ENCODE results near the gene GLYR1. TPM values are rescaled to one million over a fixed set of nuclear protein-coding genes. Genes with fewer than 3 reads are reported as not detected.

The GLYR1 gene
- total RNA-seq, 1 donor from 2014 or later = 42.7 TPM

DNA sequence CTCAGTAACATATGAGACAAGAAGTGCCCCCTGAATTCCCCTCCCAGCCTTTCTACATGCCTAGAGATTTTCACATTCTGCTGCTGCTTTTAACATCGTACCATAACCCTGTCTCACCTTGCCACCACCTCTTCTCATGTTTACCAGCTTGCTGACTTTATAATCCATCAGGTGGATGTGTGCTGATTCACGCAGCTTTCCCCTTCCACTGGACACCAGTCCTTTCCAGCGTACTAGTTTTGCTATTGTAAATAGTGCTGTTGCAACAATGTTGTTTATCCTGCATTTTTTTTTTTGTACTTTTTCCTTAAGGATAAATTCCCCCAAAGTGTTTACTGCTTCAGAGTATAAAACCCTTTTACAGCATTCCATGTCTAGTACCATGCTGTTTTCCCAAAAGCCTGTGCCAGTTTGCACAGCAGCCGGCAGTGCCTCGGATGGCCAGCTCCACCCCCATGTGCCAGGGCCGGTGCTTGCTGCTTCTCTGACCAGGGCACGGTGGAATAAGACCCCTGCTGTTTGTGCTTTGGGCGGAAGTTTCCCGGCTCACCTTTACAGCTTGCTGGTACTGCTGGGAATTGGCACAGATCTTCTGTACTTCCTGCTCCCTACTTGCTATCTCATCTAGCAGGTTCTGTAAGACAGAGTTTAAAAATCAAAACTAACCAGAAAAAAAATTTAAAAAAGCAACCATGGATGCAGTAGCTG, 41.5 kb upstream of the GLYR1 start:
- Histone ChIP-seq H3K4me3 (ENCODE audit: low read depth, low read length) (no peak overlapping the region), H3K27me3 (ENCODE audit: control insufficient read depth, insufficient read depth, low read length) (no peaks in the 10 kb centered on the region), H3K36me3 (ENCODE audit: control insufficient read depth, insufficient read depth, low read length) (peaks cover 6% of the 10 kb centered on the region)
- no peak for TF ChIP-seq CTCF (IDR thresholded peaks at IDR 0.05; ENCODE audit: insufficient read depth, low read length, poor library complexity, severe bottlenecking)
- DNase-seq (ENCODE audit: low read depth) = no peak

- DNase-seq (ENCODE audit: low read depth) = no peak
- Histone ChIP-seq H3K4me3 (ENCODE audit: low read depth, low read length) (no peak overlapping the region), H3K27me3 (ENCODE audit: control insufficient read depth, insufficient read depth, low read length) (no peaks in the 10 kb centered on the region), H3K36me3 (ENCODE audit: control insufficient read depth, insufficient read depth, low read length) (peaks cover 7% of the 10 kb centered on the region)
- TF ChIP-seq CTCF (IDR thresholded peaks at IDR 0.05; ENCODE audit: insufficient read depth, low read length, poor library complexity, severe bottlenecking) = no peak
These were observed 39.1 kb upstream of the GLYR1 start for GRCh38 chr16:4886151-4886550.

- H3K36me3 ChIP-seq (ENCODE audit: control insufficient read depth, insufficient read depth, low read length) = peaks cover 7% of the 10 kb centered on the region
- H3K27me3 ChIP-seq (ENCODE audit: control insufficient read depth, insufficient read depth, low read length) = no peaks in the 10 kb centered on the region
- DNase-seq (ENCODE audit: low read depth) = no peak
- no peak for TF ChIP-seq CTCF (IDR thresholded peaks at IDR 0.05; ENCODE audit: insufficient read depth, low read length, poor library complexity, severe bottlenecking)
- no peak overlapping the region for H3K4me3 ChIP-seq (ENCODE audit: low read depth, low read length)
These were observed 38.1 kb upstream of the GLYR1 start for GRCh38 chr16:4884972-4885874.

DNA sequence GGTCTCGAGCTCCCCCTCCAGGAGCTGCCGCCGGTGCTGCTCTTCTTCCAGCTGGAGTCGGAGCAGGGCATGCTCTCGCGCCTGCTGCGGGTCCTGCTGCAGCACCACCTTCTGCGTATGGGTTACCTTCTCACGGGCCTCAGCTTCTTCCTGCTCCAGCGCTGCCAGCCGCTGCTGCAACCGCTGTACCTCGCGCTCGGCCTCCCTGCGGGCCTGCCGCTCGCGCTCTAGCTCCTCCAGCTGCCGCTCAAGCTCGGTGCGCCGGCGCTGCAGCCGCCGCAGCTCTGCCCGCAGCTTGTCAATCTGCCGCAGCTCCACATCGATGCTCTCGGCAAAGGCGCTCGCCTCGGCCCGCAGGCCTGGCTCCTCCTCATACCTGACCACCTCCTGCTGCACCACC, 37.1 kb upstream of the GLYR1 start:
- Histone ChIP-seq H3K36me3 (ENCODE audit: control insufficient read depth, insufficient read depth, low read length) (peaks cover 10% of the 10 kb centered on the region), H3K27me3 (ENCODE audit: control insufficient read depth, insufficient read depth, low read length) (no peaks in the 10 kb centered on the region), H3K4me3 (ENCODE audit: low read depth, low read length) (no peak overlapping the region)
- no peak for TF ChIP-seq CTCF (IDR thresholded peaks at IDR 0.05; ENCODE audit: insufficient read depth, low read length, poor library complexity, severe bottlenecking)
- DNase-seq (ENCODE audit: low read depth) = no peak

GRCh38 chr16:4883501-4883900, 36.4 kb upstream of the GLYR1 start:
- no peak for DNase-seq (ENCODE audit: low read depth)
- no peak for TF ChIP-seq CTCF (IDR thresholded peaks at IDR 0.05; ENCODE audit: insufficient read depth, low read length, poor library complexity, severe bottlenecking)
- Histone ChIP-seq H3K27me3 (ENCODE audit: control insufficient read depth, insufficient read depth, low read length) (no peaks in the 10 kb centered on the region), H3K36me3 (ENCODE audit: control insufficient read depth, insufficient read depth, low read length) (peaks cover 10% of the 10 kb centered on the region), H3K4me3 (ENCODE audit: low read depth, low read length) (no peak overlapping the region)
